A549 (cell line): ENCODE data around the gene TTLL11. TPM values are rescaled to one million over a fixed set of nuclear protein-coding genes. Genes with fewer than 3 reads are reported as not detected.

Experiments used
- ATAC-seq, 2 experiments: fragments of 200-7000 bp in 1 of 2; fragments of >200 bp in 1 of 2; cut with Nextera tagmentation in 1 of 2; cut with Tn5 transposase in 1 of 2; 3 replicates each; pipeline versions ENCODE4 v1.8.0 to v1.9.1; 2018 to 2020; ENCODE audit warnings: mild to moderate bottlenecking in 1 of 2, moderate library complexity in 1 of 2
- CTCF ChIA-PET: fragments of 300-600 bp; sonication (Branson Sonifier 250); formaldehyde crosslinking; extraction: SDS; loops from one replicate; lab custom pipeline; 2021; ENCODE audit warnings: antibody characterized with exemption, inconsistent platforms; lab: Yijun Ruan, JAX
- POLR2A ChIA-PET: fragments of 350-600 bp; formaldehyde crosslinking; extraction: SDS; loops from one replicate; lab custom pipeline; 2021; ENCODE audit warnings: antibody characterized with exemption, inconsistent platforms; lab: Yijun Ruan, JAX
- DNase-seq, 2 experiments: peaks; one replicate each; pipeline versions ENCODE4 v3.0.0 to v3.0.0-alpha.2; 2011 to 2016; ENCODE audit warnings: low read depth in 1 of 2, low spot score in 1 of 2
- FAIRE-seq: peaks from 2 replicates; lab custom pipeline; 2011; peaks lifted over from hg19 to GRCh38; lab: Jason Lieb, UNC
- H3K27ac ChIP-seq, 2 experiments: fragments of >200 bp; sonication (Bioruptor Twin); formaldehyde crosslinking; 3 replicates each; pipeline ENCODE4 v1.5.1; 2016 to 2017
- H3K4me1 ChIP-seq: fragments of >200 bp; sonication (Bioruptor Twin); formaldehyde crosslinking; 3 replicates; pipeline ENCODE4 v1.6.1; 2016
- H3K4me2 ChIP-seq: fragments of >200 bp; sonication (Bioruptor Twin); formaldehyde crosslinking; 3 replicates; pipeline ENCODE4 v1.6.1; 2016
- H3K4me3 ChIP-seq: fragments of >200 bp; sonication (Bioruptor Twin); formaldehyde crosslinking; 3 replicates; pipeline ENCODE4 v1.5.1; 2016
- H3K9me3 ChIP-seq: fragments of >200 bp; sonication (Bioruptor Twin); formaldehyde crosslinking; 3 replicates; pipeline ENCODE4 v1.6.1; 2016
- ATOH8 ChIP-seq: fragments of 250-450 bp; sonication (Bioruptor Pico); IDR thresholded peaks from 2 replicates; pipeline ENCODE4 v1.5.0; 2020; ENCODE audit warnings: low read depth, mild to moderate bottlenecking, moderate library complexity
- BCL3 ChIP-seq: fragments of >200 bp; sonication (Bioruptor Twin); formaldehyde crosslinking; IDR thresholded peaks from 3 replicates; pipeline ENCODE4 v1.6.1; 2016
- BHLHE40 ChIP-seq: IDR thresholded peaks from 2 replicates; pipeline ENCODE4 v1.6.1; 2012; ENCODE audit warnings: low read depth, low read length, inconsistent platforms
- CBX2 ChIP-seq: fragments of 200-600 bp; sonication (generic); IDR thresholded peaks from 2 replicates; pipeline ENCODE4 v1.6.1; 2016; ENCODE audit warnings: low read depth, mild to moderate bottlenecking, borderline replicate concordance
- CEBPB ChIP-seq, 2 experiments: fragments of >200 bp in 1 of 2; sonication (Bioruptor Twin) in 1 of 2; formaldehyde crosslinking in 1 of 2; IDR thresholded peaks; 2 replicates each; pipeline ENCODE4 v1.6.1; 2012 to 2016
- CHD4 ChIP-seq: fragments of 200-600 bp; sonication (generic); IDR thresholded peaks from 2 replicates; pipeline ENCODE4 v1.6.1; 2016; ENCODE audit warnings: antibody characterized with exemption, mild to moderate bottlenecking, borderline replicate concordance
- EHMT2 ChIP-seq: fragments of 200-600 bp; sonication (generic); IDR thresholded peaks from 2 replicates; pipeline ENCODE4 v1.6.1; 2016; ENCODE audit warnings: antibody characterized with exemption, low read depth, mild to moderate bottlenecking, moderate library complexity
- FOSL2 ChIP-seq, 2 experiments: fragments of 450-650 bp in 1 of 2; fragments of >200 bp in 1 of 2; sonication (Bioruptor Twin) in 1 of 2; formaldehyde crosslinking; IDR thresholded peaks; 2 replicates each; pipeline versions ENCODE4 v1.5.0 to v1.6.1; 2016 to 2020; ENCODE audit warnings: mild to moderate bottlenecking in 1 of 2, moderate library complexity in 1 of 2
- HOXB5 ChIP-seq: fragments of 250-450 bp; sonication (Bioruptor Pico); IDR thresholded peaks from 2 replicates; pipeline ENCODE4 v1.5.0; 2020; ENCODE audit warnings: mild to moderate bottlenecking, moderate library complexity
- JUNB ChIP-seq: fragments of >200 bp; sonication (Bioruptor Twin); formaldehyde crosslinking; IDR thresholded peaks from 2 replicates; pipeline ENCODE4 v1.6.1; 2016
- KDM5A ChIP-seq: fragments of 200-600 bp; sonication (generic); IDR thresholded peaks from 2 replicates; pipeline ENCODE4 v1.6.1; 2016; ENCODE audit warnings: antibody characterized with exemption, mild to moderate bottlenecking
- MAX ChIP-seq: IDR thresholded peaks from 2 replicates; pipeline ENCODE4 v1.6.1; 2012
- MAZ ChIP-seq: fragments of 150-350 bp; IDR thresholded peaks from 2 replicates; pipeline ENCODE4 v1.6.1; 2014; ENCODE audit warnings: antibody characterized with exemption, low read depth, low read length, borderline replicate concordance
- NPAS2 ChIP-seq: fragments of 250-450 bp; sonication (Bioruptor Pico); IDR thresholded peaks from 2 replicates; pipeline ENCODE4 v1.8.0; 2022; ENCODE audit warnings: mild to moderate bottlenecking, moderate library complexity, borderline replicate concordance
- NR3C1 ChIP-seq: fragments of >200 bp; sonication (Bioruptor Twin); formaldehyde crosslinking; IDR thresholded peaks from 3 replicates; pipeline ENCODE4 v1.6.1; 2017
- PBX3 ChIP-seq: IDR thresholded peaks from 2 replicates; pipeline ENCODE4 v1.6.1; 2012
- PHF8 ChIP-seq: fragments of 200-600 bp; sonication (generic); IDR thresholded peaks from 2 replicates; pipeline ENCODE4 v1.6.1; 2016; ENCODE audit warnings: low read depth, mild to moderate bottlenecking, antibody characterized with exemption, moderate library complexity, borderline replicate concordance
- POLR2A ChIP-seq: IDR thresholded peaks from 2 replicates; pipeline ENCODE4 v1.6.1; 2012; ENCODE audit warnings: mild to moderate bottlenecking, low read length
- POLR2AphosphoS2 ChIP-seq: conservative IDR thresholded peaks from 2 replicates; pipeline ENCODE4 v1.6.1; 2012; ENCODE audit warnings: low read length, improper control_type of control experiment, inconsistent platforms
- RARB ChIP-seq: fragments of 250-450 bp; sonication (Bioruptor Pico); IDR thresholded peaks from 2 replicates; pipeline ENCODE4 v1.8.0; 2021; ENCODE audit warnings: mild to moderate bottlenecking, moderate library complexity
- REST ChIP-seq: fragments of 200-600 bp; sonication (generic); IDR thresholded peaks from 2 replicates; pipeline ENCODE4 v1.6.1; 2016; ENCODE audit warnings: antibody characterized with exemption, mild to moderate bottlenecking, moderate library complexity
- RFX5 ChIP-seq: fragments of 450-650 bp; IDR thresholded peaks from 2 replicates; pipeline ENCODE4 v1.7.1; 2014; ENCODE audit warnings: antibody characterized with exemption, mild to moderate bottlenecking, moderate library complexity
- SMC3 ChIP-seq: fragments of >200 bp; sonication (Bioruptor Twin); formaldehyde crosslinking; IDR thresholded peaks from 3 replicates; pipeline ENCODE4 v1.6.1; 2018; ENCODE audit warnings: inconsistent platforms
- USF2 ChIP-seq: fragments of 450-650 bp; IDR thresholded peaks from 2 replicates; pipeline ENCODE4 v1.6.1; 2014; ENCODE audit warnings: antibody characterized with exemption
- ZFP36 ChIP-seq: fragments of 450-650 bp; IDR thresholded peaks from 2 replicates; pipeline ENCODE4 v1.6.1; 2014; ENCODE audit warnings: borderline replicate concordance; ENCODE audit not compliant: partially characterized antibody
- WGBS: methylation state at CpG from one replicate; pipeline ENCODE4 v1.1.6; 2017; ENCODE audit errors: missing lambda C conversion rate; 5-methylcytosine and 5-hydroxymethylcytosine counted together
- polyA plus RNA-seq, 4 experiments: library from polyadenylated mRNA; depleted of rRNA in 3 of 4; stranded (reverse); fragments of >200 nt; fragmentation: RNase III in 1 of 4; extraction: RNeasy Plus Mini Kit Qiagen cat#74134 plus additional on column Dnase treatment in 1 of 4; gene quantifications; 2 replicates in 3 of 4; 3 replicates in 1 of 4; pipeline ENCODE4 v1.2.3, GENCODE V29; 2011 to 2017

Gene TTLL11
- polyA plus RNA-seq, 2 of the 4 experiments (the other 2 are of a cell fraction) = 1.8 to 2.6 TPM

- no peak for FAIRE-seq
- ChIA-PET CTCF (no interaction called here), POLR2A (no interaction called here)
- Histone ChIP-seq H3K9me3 (no peaks in the 10 kb centered on the region), H3K27ac (no peak overlapping the region), H3K4me1 (no peaks in the 10 kb centered on the region), H3K4me3 (no peak overlapping the region), H3K4me2 (no peak overlapping the region)
- ATAC-seq = no peak
- no peak for DNase-seq
- WGBS = 73% methylated on average over 7 of the region's 7 CpGs
- TF ChIP-seq POLR2A (no peak), BHLHE40 (no peak), NPAS2 (no peak), ZFP36 (no peak), NR3C1 (no peak), EHMT2 (no peak), CHD4 (no peak), CBX2 (no peak), RFX5 (no peak)
These were observed 41.5 kb downstream of the TTLL11 start for GRCh38 chr9:122051351-122052321.

GRCh38 chr9:122050167-122050566, 42.9 kb downstream of the TTLL11 start:
- CTCF ChIA-PET = interaction anchor here (1.0 to 1.5 kb wide), 2 partner anchors 10 to 504 kb away, joined by 3 to 4 read pairs; no protein-coding TSS in a partner anchor
- FAIRE-seq = no peak

More at GRCh38 chr9:122050167-122050566, 42.9 kb downstream of the TTLL11 start:
- no peak overlapping the region for H3K4me3 ChIP-seq
- POLR2A ChIA-PET = no interaction called here
- no peak for ATAC-seq
- no peaks in the 10 kb centered on the region for H3K4me1 ChIP-seq
- H3K27ac ChIP-seq = no peak overlapping the region
- TF ChIP-seq ATOH8 (CRISPR knock-in tag) (no peak), HOXB5 (no peak), RARB (no peak), NR3C1 (no peak), RFX5 (no peak), PBX3 (no peak), JUNB (no peak), REST (no peak), POLR2AphosphoS2 (no peak), ZFP36 (no peak), PHF8 (no peak), USF2 (no peak), MAX (no peak), KDM5A (no peak), BCL3 (no peak), CEBPB (IDR thresholded peaks at IDR 0.05) (no peak), MAZ (no peak), FOSL2 (IDR thresholded peaks at IDR 0.05) (no peak), FOSL2 (CRISPR knock-in tag; IDR thresholded peaks at IDR 0.05) (no peak), SMC3 (no peak), CHD4 (no peak)
- no peaks in the 10 kb centered on the region for H3K9me3 ChIP-seq
- no peak for DNase-seq
- WGBS = 92% methylated on average over 7 of the region's 7 CpGs
- no peak overlapping the region for H3K4me2 ChIP-seq
